H1 (cell line): Measurements from ENCODE around the gene PPIA. TPM values are rescaled to one million over a fixed set of nuclear protein-coding genes. Genes with fewer than 3 reads are reported as not detected.

Experiments
- ATF2 ChIP-seq: IDR thresholded peaks from 2 replicates; pipeline ENCODE4 v1.6.1; 2012; ENCODE audit warnings: low read length, inconsistent platforms
- BACH1 ChIP-seq: IDR thresholded peaks from 2 replicates; pipeline ENCODE4 v1.6.1; 2012; ENCODE audit warnings: low read length, improper control_type of control experiment
- polyA plus RNA-seq, 7 experiments: library from polyadenylated mRNA; depleted of rRNA in 3 of 7; stranded (reverse) in 5 of 7; unstranded in 2 of 7; fragments of >200 nt in 5 of 7; fragments of 200-250 nt in 2 of 7; gene quantifications; 1 replicate in 5 of 7; 2 replicates in 1 of 7; 4 replicates in 1 of 7; pipeline versions ENCODE4 v1.2.1 to v1.2.3, GENCODE V29; 2011 to 2013; ENCODE audit warnings: missing spikeins in 2 of 7, mixed read lengths in 2 of 7
- total RNA-seq: library from RNA; stranded (reverse); fragmentation: NEBNext Ultra II Directional; extraction: Animal tissue kit (Norgen Biotek cat#: 25700); gene quantifications from 2 replicates; pipeline ENCODE4 v1.2.1, GENCODE V29; 2021

Gene PPIA
- total and polyA plus RNA-seq, 2 of the 8 experiments (the other 6 are each of a cell fraction or from before 2014, with no cell fraction given) = 2,865 to 5,394 TPM

GRCh38 chr7:44824894-44825526 lies 28.5 kb downstream of the PPIA start (continued):
- TF ChIP-seq ATF2 (no peak), BACH1 (no peak)
